CD4-positive, alpha-beta memory T cell (primary cell): ENCODE data around the gene PIAS1. TPM values are rescaled to one million over a fixed set of nuclear protein-coding genes. Genes with fewer than 3 reads are reported as not detected.
A peak's percentile ranks its signal among the peaks of the same experiment; 100 is the strongest.

ENCODE experiments used
- CTCF ChIA-PET: fragments of 350-600 bp; sonication (Branson Sonifier 250); formaldehyde crosslinking; loops from one replicate; lab custom pipeline; 2021; ENCODE audit warnings: inconsistent platforms; ENCODE audit not compliant: partially characterized antibody; lab: Charles Lee
- POLR2A ChIA-PET: fragments of 350-600 bp; sonication (Branson Sonifier 250); formaldehyde crosslinking; loops from one replicate; lab custom pipeline; 2021; ENCODE audit not compliant: partially characterized antibody; lab: Charles Lee
- DNase-seq, 5 donors: peaks; one replicate each; pipeline versions ENCODE4 v3.0.0 to v3.0.0-alpha.2; 2020 to 2022; ENCODE audit warnings: mixed read lengths in 1 of 5
- H3K27ac ChIP-seq: one replicate; pipeline ENCODE4 v1.7.0; 2013; ENCODE audit warnings: low read depth, low read length
- H3K27me3 ChIP-seq: 2 replicates; pipeline ENCODE4 v1.7.0; 2013; ENCODE audit warnings: mild to moderate bottlenecking, low read length, moderate library complexity; ENCODE audit not compliant: insufficient read depth
- H3K36me3 ChIP-seq: 2 replicates; pipeline ENCODE4 v1.7.0; 2013; ENCODE audit warnings: mild to moderate bottlenecking, low read length, moderate library complexity; ENCODE audit not compliant: insufficient read depth
- H3K4me1 ChIP-seq: 2 replicates; pipeline ENCODE4 v1.7.0; 2013; ENCODE audit warnings: mild to moderate bottlenecking, low read length, moderate library complexity; ENCODE audit not compliant: insufficient read depth
- H3K4me3 ChIP-seq, 2 donors: one replicate each; pipeline ENCODE4 v1.7.0; 2013; ENCODE audit warnings: low read length in 2 of 2, mild to moderate bottlenecking in 1 of 2
- H3K9me3 ChIP-seq, 2 donors: one replicate each; pipeline ENCODE4 v1.7.0; 2013; ENCODE audit warnings: low read length in 2 of 2, control low read depth in 1 of 2; ENCODE audit not compliant: control insufficient read depth in 1 of 2
- H3K27ac Mint-ChIP-seq, 7 donors: one replicate each; pipeline ENCODE4 v1.8.0; 2020 to 2021; ENCODE audit warnings: mixed read lengths in 7 of 7, mild to moderate bottlenecking in 6 of 7, inconsistent platforms in 3 of 7, moderate library complexity in 3 of 7
- H3K27me3 Mint-ChIP-seq, 2 donors: one replicate each; pipeline ENCODE4 v1.8.0; 2020 to 2021; ENCODE audit warnings: mixed read lengths in 2 of 2
- H3K36me3 Mint-ChIP-seq, 2 donors: one replicate each; pipeline ENCODE4 v1.8.0; 2020 to 2021; ENCODE audit warnings: mixed read lengths in 2 of 2, inconsistent platforms in 1 of 2, mild to moderate bottlenecking in 1 of 2
- H3K4me1 Mint-ChIP-seq, 4 donors: one replicate each; pipeline ENCODE4 v1.8.0; 2020 to 2021; ENCODE audit warnings: mixed read lengths in 4 of 4, mild to moderate bottlenecking in 1 of 4
- H3K4me3 Mint-ChIP-seq, 8 donors: one replicate each; pipeline ENCODE4 v1.8.0; 2020 to 2021; ENCODE audit warnings: mixed read lengths in 8 of 8, mild to moderate bottlenecking in 7 of 8, moderate library complexity in 6 of 8, inconsistent platforms in 3 of 8
- H3K9me3 Mint-ChIP-seq, 8 donors: one replicate each; pipeline ENCODE4 v1.8.0; 2020 to 2021; ENCODE audit warnings: mixed read lengths in 8 of 8, mild to moderate bottlenecking in 5 of 8, inconsistent platforms in 3 of 8, moderate library complexity in 1 of 8
- intact Hi-C: fragments of 100-400 bp; cut with micrococcal nuclease; formaldehyde crosslinking; loops from one replicate; pipeline ENCODE4 v1.15.1; 2023
- polyA plus RNA-seq, 2 donors: library from polyadenylated mRNA; unstranded; fragments of 300-500 nt; fragmentation: Illumina TruSeq; gene quantifications; one replicate each; pipeline ENCODE4 v1.2.3, GENCODE V29; 2021
- total RNA-seq, 2 experiments: library from RNA; stranded (reverse); gene quantifications; one replicate each; pipeline ENCODE4 v1.2.3, GENCODE V29; 2021

The PIAS1 gene
- total and polyA plus RNA-seq, 4 experiments from 2014 or later: 86.0 to 149 (median 98.4) TPM

DNA sequence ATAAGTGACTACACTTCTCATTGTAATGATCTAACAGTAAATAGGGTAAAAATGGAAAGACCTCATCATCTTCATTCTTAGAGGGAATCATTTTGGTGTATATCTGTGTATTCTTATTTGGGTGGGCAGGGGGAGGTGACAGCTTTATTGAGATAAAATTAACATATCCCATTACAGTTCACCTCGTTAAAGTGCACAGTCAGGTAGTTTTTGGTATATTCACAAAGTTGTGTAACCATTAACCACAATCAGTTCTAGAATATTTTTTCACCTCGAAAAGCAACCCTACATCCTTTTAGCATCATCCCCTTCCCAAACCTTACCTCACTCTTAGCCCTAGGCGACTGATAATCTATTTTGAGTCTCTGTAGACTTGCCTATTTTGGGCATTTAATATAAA, 8.1 kb downstream of the PIAS1 start:
- no peak overlapping the region for H3K27ac Mint-ChIP-seq
- DNase-seq: no peak
- Histone ChIP-seq H3K27me3 (no peaks in the 10 kb centered on the region), H3K4me3 (no peak overlapping the region), H3K27ac (no peak overlapping the region), H3K4me1 (peaks cover 77% of the 10 kb centered on the region), H3K9me3 (no peaks in the 10 kb centered on the region), H3K36me3 (no peaks in the 10 kb centered on the region)
- no peaks in the 10 kb centered on the region for H3K9me3 Mint-ChIP-seq
- intact Hi-C loops: no loop called here
- H3K4me1 Mint-ChIP-seq: peaks cover 46 to 74% (median 60%) of the 10 kb centered on the region in 4 donors
- ChIA-PET POLR2A (no interaction called here), CTCF (no interaction called here)
- peaks cover 13 to 19% of the 10 kb centered on the region in 2 donors for H3K36me3 Mint-ChIP-seq
- no peaks in the 10 kb centered on the region for H3K27me3 Mint-ChIP-seq
- H3K4me3 Mint-ChIP-seq: peak overlapping the region in 5 of 8 donors; percentile 5 to 53 (median 34)

DNA sequence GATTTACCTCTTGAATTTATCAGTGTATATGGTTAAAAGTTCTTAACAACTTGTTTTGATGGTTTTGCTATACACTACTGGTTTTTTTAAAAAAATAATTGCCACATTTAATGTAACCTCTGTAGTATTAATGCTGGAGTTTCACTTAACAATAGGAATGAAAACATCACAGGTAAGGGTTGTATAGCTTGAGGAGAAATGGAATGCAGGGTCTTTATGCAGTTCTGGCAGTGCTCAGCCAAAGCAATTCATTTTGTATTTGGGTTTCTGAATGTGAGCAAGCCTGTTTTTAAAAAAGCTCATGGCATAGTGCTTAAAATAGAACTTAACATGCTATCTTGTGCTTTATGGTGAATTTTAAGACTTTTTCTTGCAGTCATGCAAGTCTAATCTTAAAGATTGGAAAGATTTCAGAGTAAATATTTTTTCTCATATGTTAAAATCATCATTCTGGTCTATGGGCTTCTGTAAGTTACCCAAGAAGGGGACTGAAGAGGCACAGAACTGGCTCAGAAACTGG, 8.9 kb downstream of the PIAS1 start:
- Histone ChIP-seq H3K27ac (no peak overlapping the region), H3K27me3 (no peaks in the 10 kb centered on the region), H3K36me3 (peaks cover 1% of the 10 kb centered on the region), H3K4me3 (no peak overlapping the region), H3K9me3 (no peaks in the 10 kb centered on the region), H3K4me1 (peaks cover 70% of the 10 kb centered on the region)
- no peaks in the 10 kb centered on the region for H3K27me3 Mint-ChIP-seq
- H3K4me1 Mint-ChIP-seq: peaks cover 41 to 71% (median 57%) of the 10 kb centered on the region in 4 donors
- no peak overlapping the region for H3K27ac Mint-ChIP-seq
- ChIA-PET CTCF (no interaction called here), POLR2A (interaction anchor here (3.6 kb wide), 1 partner anchor 9 kb away, joined by 15 read pairs; the partner anchor contains the start of gene PIAS1)
- H3K4me3 Mint-ChIP-seq: peak overlapping the region in 3 of 8 donors; percentile 7 to 53 (median 51)
- DNase-seq: no peak
- peaks cover 20% of the 10 kb centered on the region in 2 donors for H3K36me3 Mint-ChIP-seq
- intact Hi-C loops: no loop called here
- H3K9me3 Mint-ChIP-seq: no peaks in the 10 kb centered on the region

DNA sequence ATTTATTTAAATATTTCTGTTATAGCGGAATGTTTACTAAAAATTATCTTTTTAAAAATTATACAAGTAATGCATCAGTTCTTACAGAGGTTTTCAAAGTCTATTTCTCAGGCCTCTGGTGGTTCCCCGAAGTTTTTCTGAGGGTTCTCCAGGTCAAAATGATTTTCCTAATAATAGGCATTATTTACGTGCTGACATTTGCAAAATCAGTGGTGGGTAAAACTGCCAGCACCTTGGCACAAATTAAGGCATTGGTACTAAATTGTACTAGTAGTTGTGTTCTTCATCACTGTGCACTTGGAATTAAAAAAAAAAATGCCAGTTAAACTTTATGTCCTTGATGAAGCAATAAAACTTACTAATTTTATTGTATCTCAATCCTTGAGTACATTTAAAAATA, 9.5 kb downstream of the PIAS1 start:
- CTCF ChIA-PET: no interaction called here

DNA sequence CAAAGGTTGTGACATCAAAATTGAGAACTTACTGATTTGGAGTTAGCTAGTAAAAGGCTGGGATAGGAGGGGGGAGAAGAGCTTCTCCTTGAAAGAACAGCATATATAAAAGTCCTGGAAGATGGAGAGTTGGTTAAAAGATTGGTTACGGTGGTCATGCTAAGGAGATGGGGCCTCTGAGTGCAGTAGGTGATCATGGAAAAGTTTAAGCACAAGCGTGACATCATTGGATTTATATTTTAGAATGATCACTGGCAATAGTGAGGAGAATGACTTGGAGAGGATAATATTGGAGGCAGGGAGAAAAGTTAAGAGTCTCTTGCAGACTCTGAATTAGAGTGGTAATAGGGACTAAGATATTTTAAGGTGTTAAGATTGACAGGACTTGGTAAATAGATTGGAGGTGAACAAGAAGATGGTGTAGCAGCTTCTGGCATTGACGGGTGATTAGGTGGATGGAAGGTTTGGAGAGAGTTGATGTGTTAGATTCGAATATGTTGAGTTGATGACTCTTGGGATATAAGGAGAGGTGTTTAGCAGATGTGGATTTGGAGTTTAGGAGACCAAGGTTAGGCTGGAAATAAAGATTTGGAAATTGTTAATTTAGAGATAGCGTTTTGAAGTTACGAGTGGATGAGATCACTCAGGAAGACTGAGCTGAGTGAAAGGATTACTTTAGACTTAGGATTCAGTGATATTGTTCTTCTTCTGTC, 19.6 kb downstream of the PIAS1 start:
- no peak for DNase-seq
- H3K4me3 Mint-ChIP-seq: peak overlapping the region in 5 of 8 donors; percentile 6 to 48 (median 15)
- H3K9me3 Mint-ChIP-seq: no peaks in the 10 kb centered on the region
- Histone ChIP-seq H3K36me3 (no peaks in the 10 kb centered on the region), H3K9me3 (no peaks in the 10 kb centered on the region), H3K27ac (no peak overlapping the region), H3K4me1 (peaks cover 64% of the 10 kb centered on the region), H3K27me3 (no peaks in the 10 kb centered on the region), H3K4me3 (no peak overlapping the region)
- ChIA-PET POLR2A (interaction anchor here (0.6 kb wide), 1 partner anchor 86 kb away, joined by 3 read pairs; no protein-coding TSS in a partner anchor), CTCF (no interaction called here)
- H3K27ac Mint-ChIP-seq: peak overlapping the region in 1 of 7 donors; percentile 0
- peaks cover 57 to 85% (median 70%) of the 10 kb centered on the region in 4 donors for H3K4me1 Mint-ChIP-seq
- intact Hi-C loops: no loop called here
- no peaks in the 10 kb centered on the region for H3K27me3 Mint-ChIP-seq
- H3K36me3 Mint-ChIP-seq: peaks cover 12% of the 10 kb centered on the region in 2 donors

More for the DNA sequence above, 9.5 kb downstream of the PIAS1 start:
- no peak for DNase-seq
- peaks cover 64% of the 10 kb centered on the region for H3K4me1 ChIP-seq
- H3K9me3 ChIP-seq: no peaks in the 10 kb centered on the region
- H3K27me3 ChIP-seq: no peaks in the 10 kb centered on the region
- no peak overlapping the region for H3K4me3 ChIP-seq
- Mint-ChIP-seq H3K4me1 (peaks cover 39 to 68% (median 52%) of the 10 kb centered on the region in 4 donors), H3K27me3 (no peaks in the 10 kb centered on the region), H3K4me3 (no peak overlapping the region), H3K27ac (no peak overlapping the region), H3K36me3 (peaks cover 16 to 20% of the 10 kb centered on the region in 2 donors), H3K9me3 (no peaks in the 10 kb centered on the region)
- intact Hi-C loops: no loop called here
- POLR2A ChIA-PET: interaction anchor here (2.7 to 3.6 kb wide), 2 partner anchors 7 to 9 kb away, joined by 8 to 15 read pairs; partner anchors contain the start of gene PIAS1
- peaks cover 4% of the 10 kb centered on the region for H3K36me3 ChIP-seq
- no peak overlapping the region for H3K27ac ChIP-seq

DNA sequence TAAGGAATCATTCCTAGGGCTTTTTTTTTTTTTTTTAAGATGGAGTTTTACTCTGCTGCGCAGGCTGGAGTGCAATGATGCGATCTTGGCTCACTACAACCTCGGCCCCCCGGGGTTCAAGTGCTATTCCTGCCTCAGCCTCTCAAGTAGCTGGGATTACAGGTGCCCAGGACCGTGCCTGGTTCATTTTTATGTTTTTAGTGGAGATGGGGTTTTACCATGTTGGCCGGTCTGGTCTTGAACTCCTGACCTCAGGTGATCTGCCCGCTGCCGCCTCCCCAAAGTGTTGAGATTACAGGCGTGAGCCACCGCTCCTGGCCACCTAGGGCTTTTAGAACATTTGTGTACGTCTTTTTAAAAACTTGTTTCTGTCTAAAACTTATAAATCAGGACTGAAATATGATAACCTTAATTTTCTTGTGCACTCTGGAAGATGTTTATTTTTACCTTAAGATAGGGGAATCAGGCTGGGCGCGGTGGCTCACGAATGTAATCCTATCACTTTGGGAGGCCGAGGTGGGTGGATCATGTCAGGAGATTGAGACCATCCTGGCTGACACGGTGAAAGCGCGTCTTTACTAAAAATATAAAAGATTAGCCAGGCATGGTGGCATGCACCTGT, 21.8 kb downstream of the PIAS1 start:
- intact Hi-C loops: no loop called here
- H3K4me1 ChIP-seq: peaks cover 60% of the 10 kb centered on the region
- no peak overlapping the region for H3K27ac ChIP-seq
- ChIA-PET POLR2A (no interaction called here), CTCF (no interaction called here)
- Mint-ChIP-seq H3K4me1 (peaks cover 53 to 79% (median 62%) of the 10 kb centered on the region in 4 donors), H3K27me3 (no peaks in the 10 kb centered on the region), H3K36me3 (peaks cover 8% of the 10 kb centered on the region in 2 donors), H3K4me3 (peak overlapping the region in 3 of 8 donors; percentile 26 to 47 (median 31)), H3K27ac (no peak overlapping the region), H3K9me3 (no peaks in the 10 kb centered on the region)
- no peaks in the 10 kb centered on the region for H3K27me3 ChIP-seq
- no peaks in the 10 kb centered on the region for H3K36me3 ChIP-seq
- no peaks in the 10 kb centered on the region for H3K9me3 ChIP-seq
- no peak for DNase-seq
- H3K4me3 ChIP-seq: no peak overlapping the region

DNA sequence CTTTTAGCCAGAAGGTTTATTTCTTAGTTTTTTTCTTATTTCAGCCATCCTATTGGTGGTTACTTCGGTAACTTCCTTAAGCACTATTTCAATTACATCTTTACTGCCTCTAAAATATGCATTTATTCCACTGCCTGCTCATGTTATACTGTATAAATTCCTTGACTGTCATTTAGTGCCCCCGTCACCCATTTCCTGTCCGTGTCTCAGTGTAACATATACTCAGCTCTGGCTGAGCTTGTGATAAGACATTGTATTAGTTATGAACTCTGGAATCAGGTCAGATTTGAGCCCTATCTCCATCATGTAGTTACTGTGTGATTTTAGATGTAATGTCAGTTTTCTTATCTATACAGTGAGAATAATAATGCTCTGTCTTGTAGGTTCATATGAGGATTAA, 24.2 kb downstream of the PIAS1 start:
- Histone ChIP-seq H3K4me1 (peaks cover 75% of the 10 kb centered on the region), H3K27ac (no peak overlapping the region), H3K4me3 (no peak overlapping the region), H3K27me3 (no peaks in the 10 kb centered on the region), H3K36me3 (no peaks in the 10 kb centered on the region), H3K9me3 (no peaks in the 10 kb centered on the region)
- H3K27ac Mint-ChIP-seq: peak overlapping the region in 1 of 7 donors; percentile 0
- H3K4me3 Mint-ChIP-seq: peak overlapping the region in 3 of 8 donors; percentile 4 to 18 (median 12)
- peaks cover 64 to 84% (median 71%) of the 10 kb centered on the region in 4 donors for H3K4me1 Mint-ChIP-seq
- ChIA-PET POLR2A (interaction anchor here (0.6 kb wide), 1 partner anchor 24 kb away, joined by 3 read pairs; the partner anchor contains the start of gene PIAS1), CTCF (no interaction called here)
- H3K36me3 Mint-ChIP-seq: peaks cover 4% of the 10 kb centered on the region in 2 donors
- intact Hi-C loops: no loop called here
- no peaks in the 10 kb centered on the region for H3K27me3 Mint-ChIP-seq
- no peaks in the 10 kb centered on the region for H3K9me3 Mint-ChIP-seq
- no peak for DNase-seq

DNA sequence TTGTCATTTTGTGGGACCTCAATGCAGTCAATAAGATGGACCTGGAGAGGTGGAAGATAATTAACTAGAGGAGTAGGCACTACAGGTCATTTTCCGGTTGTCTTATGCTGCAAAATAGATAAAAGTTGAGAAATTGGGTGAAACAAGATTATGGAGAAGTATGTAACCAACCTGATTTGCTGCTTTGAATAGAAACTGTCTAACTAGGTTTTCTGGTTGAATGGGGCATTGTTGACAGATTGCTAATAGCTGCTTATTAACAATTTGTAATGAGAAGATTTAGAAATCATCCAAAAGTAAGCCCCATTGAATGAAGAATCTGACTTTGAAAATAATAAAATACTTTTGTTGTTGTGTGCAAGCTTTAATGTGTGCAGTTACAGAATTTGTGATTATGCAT, 26.2 kb downstream of the PIAS1 start:
- no peaks in the 10 kb centered on the region for H3K9me3 ChIP-seq
- ChIA-PET POLR2A (no interaction called here), CTCF (no interaction called here)
- no peaks in the 10 kb centered on the region for H3K36me3 ChIP-seq
- no peaks in the 10 kb centered on the region for H3K36me3 Mint-ChIP-seq
- intact Hi-C loops: no loop called here
- H3K4me1 ChIP-seq: peaks cover 87% of the 10 kb centered on the region
- peak overlapping the region in 1 of 7 donors; percentile 26 for H3K27ac Mint-ChIP-seq
- DNase-seq: no peak
- no peak overlapping the region for H3K4me3 ChIP-seq
- H3K27me3 Mint-ChIP-seq: no peaks in the 10 kb centered on the region
- peaks cover 64 to 88% (median 75%) of the 10 kb centered on the region in 4 donors for H3K4me1 Mint-ChIP-seq
- H3K27me3 ChIP-seq: no peaks in the 10 kb centered on the region
- no peak overlapping the region for H3K27ac ChIP-seq
- no peaks in the 10 kb centered on the region for H3K9me3 Mint-ChIP-seq
- H3K4me3 Mint-ChIP-seq: peak overlapping the region in 1 of 8 donors; percentile 46
